Ishikawa (cell line): ENCODE measurements around the gene HEXIM2.

ENCODE experiments used
- CEBPB ChIP-seq: IDR thresholded peaks from 2 replicates; pipeline ENCODE4 v1.6.1; 2012
- CREB1 ChIP-seq: IDR thresholded peaks from 2 replicates; pipeline ENCODE4 v1.6.1; 2012; ENCODE audit warnings: low read depth
- EGR1 ChIP-seq: IDR thresholded peaks from 2 replicates; pipeline ENCODE4 v1.6.1; 2012
- EP300 ChIP-seq: IDR thresholded peaks from 2 replicates; pipeline ENCODE4 v1.6.1; 2012; ENCODE audit warnings: borderline replicate concordance
- FOXM1 ChIP-seq: IDR thresholded peaks from 2 replicates; pipeline ENCODE4 v1.6.1; 2012; ENCODE audit warnings: low read depth, borderline replicate concordance
- MAX ChIP-seq: IDR thresholded peaks from 2 replicates; pipeline ENCODE4 v1.6.1; 2012
- NFIC ChIP-seq: IDR thresholded peaks from 2 replicates; pipeline ENCODE4 v1.6.1; 2012
- RAD21 ChIP-seq: IDR thresholded peaks from 2 replicates; pipeline ENCODE4 v1.6.1; 2012; ENCODE audit warnings: low read depth
- TAF1 ChIP-seq: IDR thresholded peaks from 2 replicates; pipeline ENCODE4 v1.6.1; 2012; ENCODE audit warnings: low read depth, mild to moderate bottlenecking
- TCF12 ChIP-seq: IDR thresholded peaks from 2 replicates; pipeline ENCODE4 v1.6.1; 2012; ENCODE audit warnings: low read depth
- TEAD4 ChIP-seq: IDR thresholded peaks from 2 replicates; pipeline ENCODE4 v1.6.1; 2012
- USF1 ChIP-seq: IDR thresholded peaks from 2 replicates; pipeline ENCODE4 v1.6.1; 2012
- YY1 ChIP-seq: IDR thresholded peaks from 2 replicates; pipeline ENCODE4 v1.6.1; 2012; ENCODE audit warnings: low read depth
- ZBTB7A ChIP-seq: IDR thresholded peaks from 2 replicates; pipeline ENCODE4 v1.6.1; 2012; ENCODE audit warnings: low read depth
- TF ChIP-seq, protein P1 (sequence below): IDR thresholded peaks from 2 replicates; pipeline ENCODE4 v1.6.1; 2012; ENCODE audit warnings: low read depth, mild to moderate bottlenecking

The HEXIM2 gene

GRCh38 chr17:45143767-45144198 lies 17.9 kb upstream of the HEXIM2 start:
- TF ChIP-seq TAF1 (no peak), TEAD4 (no peak), EP300 (no peak), ZBTB7A (no peak), USF1 (no peak), FOXM1 (no peak), EGR1 (no peak)

GRCh38 chr17:45144199-45145034 lies 17.3 kb upstream of the HEXIM2 start:
- no peak for TF ChIP-seq ZBTB7A

DNA sequence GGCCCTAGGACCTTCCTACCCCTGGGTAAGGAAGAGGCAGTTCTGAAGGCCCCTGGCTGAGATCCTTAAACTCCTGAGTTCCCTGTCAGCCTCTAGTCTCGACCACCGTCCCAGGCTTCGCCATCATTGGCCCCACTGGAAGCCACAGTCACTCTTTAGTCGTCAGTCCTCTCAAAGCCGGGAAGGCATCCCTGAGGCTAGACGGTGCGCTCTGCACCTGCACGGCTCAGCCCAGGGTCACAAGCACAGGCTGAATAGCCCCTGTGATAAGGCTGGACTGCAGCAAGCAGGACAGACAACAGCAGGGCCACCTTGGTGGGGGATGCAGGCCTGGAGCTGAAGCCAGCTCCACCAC lies 16.7 kb upstream of the HEXIM2 start:
- TF ChIP-seq, protein P1, sequence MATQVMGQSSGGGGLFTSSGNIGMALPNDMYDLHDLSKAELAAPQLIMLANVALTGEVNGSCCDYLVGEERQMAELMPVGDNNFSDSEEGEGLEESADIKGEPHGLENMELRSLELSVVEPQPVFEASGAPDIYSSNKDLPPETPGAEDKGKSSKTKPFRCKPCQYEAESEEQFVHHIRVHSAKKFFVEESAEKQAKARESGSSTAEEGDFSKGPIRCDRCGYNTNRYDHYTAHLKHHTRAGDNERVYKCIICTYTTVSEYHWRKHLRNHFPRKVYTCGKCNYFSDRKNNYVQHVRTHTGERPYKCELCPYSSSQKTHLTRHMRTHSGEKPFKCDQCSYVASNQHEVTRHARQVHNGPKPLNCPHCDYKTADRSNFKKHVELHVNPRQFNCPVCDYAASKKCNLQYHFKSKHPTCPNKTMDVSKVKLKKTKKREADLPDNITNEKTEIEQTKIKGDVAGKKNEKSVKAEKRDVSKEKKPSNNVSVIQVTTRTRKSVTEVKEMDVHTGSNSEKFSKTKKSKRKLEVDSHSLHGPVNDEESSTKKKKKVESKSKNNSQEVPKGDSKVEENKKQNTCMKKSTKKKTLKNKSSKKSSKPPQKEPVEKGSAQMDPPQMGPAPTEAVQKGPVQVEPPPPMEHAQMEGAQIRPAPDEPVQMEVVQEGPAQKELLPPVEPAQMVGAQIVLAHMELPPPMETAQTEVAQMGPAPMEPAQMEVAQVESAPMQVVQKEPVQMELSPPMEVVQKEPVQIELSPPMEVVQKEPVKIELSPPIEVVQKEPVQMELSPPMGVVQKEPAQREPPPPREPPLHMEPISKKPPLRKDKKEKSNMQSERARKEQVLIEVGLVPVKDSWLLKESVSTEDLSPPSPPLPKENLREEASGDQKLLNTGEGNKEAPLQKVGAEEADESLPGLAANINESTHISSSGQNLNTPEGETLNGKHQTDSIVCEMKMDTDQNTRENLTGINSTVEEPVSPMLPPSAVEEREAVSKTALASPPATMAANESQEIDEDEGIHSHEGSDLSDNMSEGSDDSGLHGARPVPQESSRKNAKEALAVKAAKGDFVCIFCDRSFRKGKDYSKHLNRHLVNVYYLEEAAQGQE, result no peak
- TF ChIP-seq USF1, result no peak
- TF ChIP-seq TAF1, result no peak

GRCh38 chr17:45146166-45146565 lies 15.5 kb upstream of the HEXIM2 start:
- TF ChIP-seq TEAD4 (no peak), USF1 (no peak), FOXM1 (no peak), TCF12 (no peak), RAD21 (no peak), EGR1 (no peak), TAF1 (no peak), CREB1 (no peak), YY1 (no peak), EP300 (no peak), MAX (no peak), NFIC (no peak), ZBTB7A (no peak), CEBPB (no peak)
- TF ChIP-seq, protein P1, result no peak

DNA sequence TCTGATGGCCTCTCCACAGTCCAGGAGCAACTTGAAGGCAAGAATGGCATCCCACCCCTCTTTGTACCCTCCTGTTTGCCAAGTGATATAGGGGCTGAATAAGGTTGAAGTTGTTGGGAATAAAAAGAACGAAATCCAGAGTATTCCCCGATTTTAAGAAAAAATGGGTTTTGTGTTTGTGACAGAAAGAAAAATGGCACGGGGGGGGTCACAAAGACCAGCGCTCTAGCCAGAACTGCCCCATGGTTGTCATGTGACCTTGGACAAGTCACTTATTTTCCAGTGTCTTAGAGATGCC lies 15.1 kb upstream of the HEXIM2 start:
- TF ChIP-seq CEBPB (no peak), USF1 (no peak), TAF1 (no peak), EP300 (no peak), NFIC (no peak), YY1 (no peak), TEAD4 (no peak), EGR1 (no peak), TCF12 (no peak)
- TF ChIP-seq, protein P1, result no peak
